CD8-positive, alpha-beta memory T cell (primary cell): Measurements from ENCODE around the gene RGS21. TPM values are rescaled to one million over a fixed set of nuclear protein-coding genes. Genes with fewer than 3 reads are reported as not detected.

Source experiments
- polyA plus RNA-seq: library from polyadenylated mRNA; unstranded; fragments of 300-500 nt; fragmentation: Illumina TruSeq; gene quantifications from one replicate; pipeline ENCODE4 v1.2.3, GENCODE V29; 2021
- total RNA-seq, 2 experiments: library from RNA; stranded (reverse); gene quantifications; one replicate each; pipeline ENCODE4 v1.2.3, GENCODE V29; 2021

RGS21 gene
- total and polyA plus RNA-seq, 3 experiments from 2014 or later: not detected

Other genes starting within 250 kb of the RGS21 start
- gene RGS18, start 158.5 kb upstream of the RGS21 start, total RNA-seq: under 1 TPM; 0.15 to 0.42 TPM
- gene RGS18, start 158.5 kb upstream of the RGS21 start, polyA plus RNA-seq: 1.6 TPM